ENCODE measurements around the gene IRF2BPL. TPM values are rescaled to one million over a fixed set of nuclear protein-coding genes. Genes with fewer than 3 reads are reported as not detected.

Gene IRF2BPL
- total RNA-seq, 2 experiments from 2014 or later, result 34.5 to 35.6 TPM

GRCh38 chr14:77064521-77065178 lies 36.1 kb upstream of the IRF2BPL start:
- no peak overlapping the region for H3K4me3 Mint-ChIP-seq
- POLR2A ChIA-PET, result interaction anchor here (0.6 kb wide), 1 partner anchor 11 kb away, joined by 3 read pairs; no protein-coding TSS in a partner anchor
- peaks cover 13% of the 10 kb centered on the region for H3K4me1 Mint-ChIP-seq (ENCODE audit: low read depth)
- CTCF ChIA-PET, result interaction anchor here (1.2 to 8.5 kb wide), 8 partner anchors 11 to 194 kb away, joined by 3 to 90 read pairs (median 6); no protein-coding TSS in a partner anchor
- H3K27ac Mint-ChIP-seq, result no peak overlapping the region
- no peak for DNase-seq
- ATAC-seq, result no peak
- H3K9me3 Mint-ChIP-seq (ENCODE audit: insufficient read depth), result no peaks in the 10 kb centered on the region
- H3K27me3 Mint-ChIP-seq (ENCODE audit: low read depth), result peaks cover 9% of the 10 kb centered on the region
- no peaks in the 10 kb centered on the region for H3K36me3 Mint-ChIP-seq (ENCODE audit: low read depth)

- Mint-ChIP-seq H3K9me3 (ENCODE audit: insufficient read depth) (no peaks in the 10 kb centered on the region), H3K27me3 (ENCODE audit: low read depth) (peaks cover 4% of the 10 kb centered on the region), H3K4me1 (ENCODE audit: low read depth) (peaks cover 13% of the 10 kb centered on the region), H3K4me3 (no peak overlapping the region), H3K27ac (no peak overlapping the region), H3K36me3 (ENCODE audit: low read depth) (no peaks in the 10 kb centered on the region)
- DNase-seq (no peak), ATAC-seq (no peak)
- POLR2A ChIA-PET, result no interaction called here
- CTCF ChIA-PET, result interaction anchor here (0.7 to 8.5 kb wide), 7 partner anchors 10 to 353 kb away, joined by 3 to 90 read pairs (median 7); no protein-coding TSS in a partner anchor
Observed at GRCh38 chr14:77063571-77064171, 35.2 kb upstream of the IRF2BPL start.

DNA sequence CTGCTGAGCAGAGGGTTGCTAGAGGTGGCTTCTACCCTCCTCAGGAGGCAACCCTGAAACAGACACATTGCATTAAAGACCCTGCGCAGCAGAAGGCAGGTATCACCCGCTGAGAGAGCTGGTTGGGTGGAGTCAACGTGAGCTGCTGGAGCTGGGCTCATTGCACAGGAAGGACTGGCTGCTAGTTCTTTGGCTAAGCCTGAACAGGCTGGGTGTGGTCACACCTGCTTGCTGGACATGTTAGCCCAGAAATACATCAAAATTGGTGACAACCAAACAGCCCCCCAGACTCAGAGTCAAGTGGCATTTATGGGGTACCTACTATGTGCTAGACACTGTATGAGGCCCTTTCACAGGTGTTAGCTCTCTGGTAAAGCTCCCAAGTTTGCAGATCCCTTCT lies 33.8 kb upstream of the IRF2BPL start:
- ATAC-seq (no peak), DNase-seq (no peak)
- Mint-ChIP-seq H3K4me3 (no peak overlapping the region), H3K27me3 (ENCODE audit: low read depth) (peaks cover 2% of the 10 kb centered on the region), H3K4me1 (ENCODE audit: low read depth) (peaks cover 13% of the 10 kb centered on the region), H3K9me3 (ENCODE audit: insufficient read depth) (no peaks in the 10 kb centered on the region), H3K36me3 (ENCODE audit: low read depth) (no peaks in the 10 kb centered on the region), H3K27ac (no peak overlapping the region)
- CTCF ChIA-PET, result interaction anchor here (0.9 to 8.5 kb wide), 8 partner anchors 9 to 251 kb away, joined by 3 to 90 read pairs (median 5); no protein-coding TSS in a partner anchor
- POLR2A ChIA-PET, result interaction anchor here (1.1 kb wide), 1 partner anchor 16 kb away, joined by 6 read pairs; no protein-coding TSS in a partner anchor

GRCh38 chr14:77061630-77062257 lies 33.2 kb upstream of the IRF2BPL start:
- Mint-ChIP-seq H3K4me1 (ENCODE audit: low read depth) (peaks cover 13% of the 10 kb centered on the region), H3K27me3 (ENCODE audit: low read depth) (peaks cover 2% of the 10 kb centered on the region), H3K36me3 (ENCODE audit: low read depth) (no peaks in the 10 kb centered on the region), H3K9me3 (ENCODE audit: insufficient read depth) (no peaks in the 10 kb centered on the region), H3K27ac (no peak overlapping the region), H3K4me3 (no peak overlapping the region)
- POLR2A ChIA-PET, result no interaction called here
- ATAC-seq (no peak), DNase-seq (no peak)
- CTCF ChIA-PET, result interaction anchor here (1.3 to 8.5 kb wide), 5 partner anchors 8 to 187 kb away, joined by 4 to 90 read pairs (median 14); no protein-coding TSS in a partner anchor

GRCh38 chr14:77059276-77059915 lies 30.9 kb upstream of the IRF2BPL start:
- ChIA-PET POLR2A (interaction anchor here (1.4 kb wide), 1 partner anchor 183 kb away, joined by 3 read pairs; no protein-coding TSS in a partner anchor), CTCF (interaction anchor here (0.7 to 8.5 kb wide), 10 partner anchors 9 to 185 kb away, joined by 3 to 90 read pairs (median 4); no protein-coding TSS in a partner anchor)
- H3K36me3 Mint-ChIP-seq (ENCODE audit: low read depth), result peaks cover 3% of the 10 kb centered on the region
- ATAC-seq (no peak), DNase-seq (no peak)
- no peaks in the 10 kb centered on the region for H3K9me3 Mint-ChIP-seq (ENCODE audit: insufficient read depth)
- H3K27me3 Mint-ChIP-seq (ENCODE audit: low read depth), result peaks cover 2% of the 10 kb centered on the region
- H3K4me1 Mint-ChIP-seq (ENCODE audit: low read depth), result peaks cover 14% of the 10 kb centered on the region
- no peak overlapping the region for H3K4me3 Mint-ChIP-seq
- no peak overlapping the region for H3K27ac Mint-ChIP-seq

GRCh38 chr14:77058785-77059184 lies 30.3 kb upstream of the IRF2BPL start:
- Mint-ChIP-seq H3K4me1 (ENCODE audit: low read depth) (peaks cover 14% of the 10 kb centered on the region), H3K27ac (no peak overlapping the region), H3K27me3 (ENCODE audit: low read depth) (peaks cover 2% of the 10 kb centered on the region), H3K9me3 (ENCODE audit: insufficient read depth) (no peaks in the 10 kb centered on the region), H3K36me3 (ENCODE audit: low read depth) (peaks cover 3% of the 10 kb centered on the region), H3K4me3 (no peak overlapping the region)
- ChIA-PET POLR2A (interaction anchor here (1.4 kb wide), 1 partner anchor 182 kb away, joined by 3 read pairs; no protein-coding TSS in a partner anchor), CTCF (interaction anchor here (1.6 to 8.5 kb wide), 3 partner anchors 10 to 184 kb away, joined by 3 to 90 read pairs (median 7); no protein-coding TSS in a partner anchor)
- no peak for ATAC-seq
- DNase-seq, result no peak

DNA sequence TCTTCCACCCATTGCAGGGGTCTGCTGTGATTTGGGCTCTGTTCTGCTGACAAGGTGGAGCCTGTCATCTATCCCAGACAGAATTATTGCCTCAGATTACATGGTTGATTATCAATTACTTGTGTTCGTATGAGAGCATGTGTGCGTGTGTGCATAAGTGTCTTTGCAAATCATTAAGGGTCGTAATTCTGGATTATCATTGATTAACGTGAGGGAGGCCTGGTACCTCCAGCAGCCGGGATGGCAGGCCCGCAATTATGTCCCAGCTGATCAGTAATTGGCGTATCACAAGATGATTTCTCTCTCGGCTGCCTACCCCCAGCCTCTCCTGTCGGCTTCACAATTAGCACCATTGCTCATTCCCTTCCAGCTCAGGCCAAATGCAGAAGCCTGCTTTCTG lies 29.6 kb upstream of the IRF2BPL start:
- POLR2A ChIA-PET, result interaction anchor here (1.4 kb wide), 1 partner anchor 182 kb away, joined by 3 read pairs; no protein-coding TSS in a partner anchor
- Mint-ChIP-seq H3K4me3 (no peak overlapping the region), H3K27ac (no peak overlapping the region), H3K9me3 (ENCODE audit: insufficient read depth) (no peaks in the 10 kb centered on the region), H3K27me3 (ENCODE audit: low read depth) (peaks cover 2% of the 10 kb centered on the region), H3K4me1 (ENCODE audit: low read depth) (peaks cover 19% of the 10 kb centered on the region), H3K36me3 (ENCODE audit: low read depth) (peaks cover 3% of the 10 kb centered on the region)
- CTCF ChIA-PET, result interaction anchor here (1.6 kb wide), 1 partner anchor 33 kb away, joined by 3 read pairs; no protein-coding TSS in a partner anchor
- DNase-seq, result no peak
- no peak for ATAC-seq

- DNase-seq (no peak), ATAC-seq (no peak)
- Mint-ChIP-seq H3K9me3 (ENCODE audit: insufficient read depth) (no peaks in the 10 kb centered on the region), H3K4me1 (ENCODE audit: low read depth) (peaks cover 28% of the 10 kb centered on the region), H3K36me3 (ENCODE audit: low read depth) (peaks cover 3% of the 10 kb centered on the region), H3K4me3 (no peak overlapping the region), H3K27me3 (ENCODE audit: low read depth) (no peaks in the 10 kb centered on the region), H3K27ac (no peak overlapping the region)
- POLR2A ChIA-PET, result no interaction called here
- CTCF ChIA-PET, result interaction anchor here (0.8 to 4.6 kb wide), 4 partner anchors 15 to 182 kb away, joined by 4 to 101 read pairs (median 22); no protein-coding TSS in a partner anchor
Observed at GRCh38 chr14:77055981-77056380, 27.5 kb upstream of the IRF2BPL start.

DNA sequence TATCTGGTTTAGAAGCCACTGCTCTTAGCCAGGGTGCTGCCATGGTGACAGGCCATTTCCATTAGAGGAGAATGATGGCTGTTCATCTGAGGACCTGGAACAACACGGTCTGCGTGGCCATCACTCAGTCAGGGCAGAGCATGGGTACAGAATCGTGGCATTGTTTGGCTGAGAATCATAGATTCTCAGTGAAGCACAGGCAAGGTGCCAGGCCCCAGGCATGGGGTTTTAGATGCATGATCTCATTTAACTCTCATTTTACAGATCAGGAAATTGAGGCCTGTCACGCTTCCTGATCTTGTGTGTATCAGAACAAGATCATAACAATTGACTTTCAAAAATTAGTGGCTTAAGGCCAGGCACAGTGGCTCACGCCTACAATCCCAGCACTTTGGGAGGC lies 26.8 kb upstream of the IRF2BPL start:
- peak overlapping the region; percentile 46 for H3K27ac Mint-ChIP-seq
- H3K4me1 Mint-ChIP-seq (ENCODE audit: low read depth), result peaks cover 28% of the 10 kb centered on the region
- ChIA-PET CTCF (interaction anchor here (1.2 to 4.6 kb wide), 10 partner anchors 10 to 181 kb away, joined by 3 to 101 read pairs (median 16); no protein-coding TSS in a partner anchor), POLR2A (no interaction called here)
- no peaks in the 10 kb centered on the region for H3K27me3 Mint-ChIP-seq (ENCODE audit: low read depth)
- H3K4me3 Mint-ChIP-seq, result no peak overlapping the region
- no peak for DNase-seq
- H3K36me3 Mint-ChIP-seq (ENCODE audit: low read depth), result peaks cover 3% of the 10 kb centered on the region
- H3K9me3 Mint-ChIP-seq (ENCODE audit: insufficient read depth), result no peaks in the 10 kb centered on the region
- ATAC-seq, result no peak

DNA sequence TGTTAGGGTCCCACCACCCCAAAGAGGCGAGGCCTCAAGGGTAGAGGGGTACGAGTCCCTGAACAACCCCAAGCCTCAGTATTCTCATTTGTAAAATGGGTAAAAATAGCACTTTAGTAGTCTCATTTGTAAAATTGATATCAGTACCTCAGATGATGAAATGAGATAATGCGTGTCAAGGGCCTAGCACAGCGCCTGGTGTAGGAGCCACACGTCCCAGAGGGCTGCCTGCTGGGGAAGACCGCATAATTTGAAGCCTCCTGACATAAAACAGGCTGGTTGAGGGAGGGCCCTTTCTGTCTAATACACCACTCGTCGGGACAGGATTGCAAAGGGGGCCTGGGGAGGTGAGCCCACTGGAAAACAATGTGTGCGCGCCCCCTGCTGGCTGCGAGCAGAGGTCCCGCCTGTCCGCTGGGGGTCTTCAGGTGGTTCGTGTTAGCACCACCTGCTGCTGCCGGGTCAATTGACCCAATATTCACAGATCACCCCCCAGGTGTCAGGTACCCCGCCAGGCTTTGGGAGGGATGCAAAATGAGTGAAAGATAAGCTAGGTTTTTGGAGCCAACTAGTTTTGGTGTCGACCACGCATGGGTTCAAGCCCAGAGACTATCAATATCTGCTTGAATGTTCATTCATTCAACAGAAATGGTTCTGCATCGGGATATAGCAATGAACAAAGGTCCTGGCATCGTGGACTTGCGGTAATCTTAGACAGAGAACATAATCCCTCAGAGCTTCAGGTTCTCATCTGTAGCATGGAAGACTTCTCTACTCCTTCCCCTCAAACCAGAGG lies 24.7 kb upstream of the IRF2BPL start:
- POLR2A ChIA-PET, result interaction anchor here (0.6 to 1.8 kb wide), 10 partner anchors 12 to 140 kb away, joined by 3 to 7 read pairs (median 3); no protein-coding TSS in a partner anchor
- Mint-ChIP-seq H3K36me3 (ENCODE audit: low read depth) (peaks cover 3% of the 10 kb centered on the region), H3K4me1 (ENCODE audit: low read depth) (peaks cover 28% of the 10 kb centered on the region), H3K9me3 (ENCODE audit: insufficient read depth) (no peaks in the 10 kb centered on the region), H3K4me3 (no peak overlapping the region), H3K27ac (peak overlapping the region; percentile 68), H3K27me3 (ENCODE audit: low read depth) (no peaks in the 10 kb centered on the region)
- CTCF ChIA-PET, result interaction anchor here (0.7 to 4.6 kb wide), 48 partner anchors 8 to 207 kb away, joined by 3 to 101 read pairs (median 5); partner anchors contain the start of gene IRF2BPL
- peak; percentile 96 for ATAC-seq
- DNase-seq, result peak; percentile 85

Measured in activated CD8-positive, alpha-beta T cell treated with anti-CD3 and anti-CD28 coated beads, Interleukin-2, amount 10 ng/mL, durations not matched to agents 7 days and 5 days (primary cell).